H9 (cell line): Measurements from ENCODE around the gene OAF. TPM values are rescaled to one million over a fixed set of nuclear protein-coding genes. Genes with fewer than 3 reads are reported as not detected.

Experiments used
- DNase-seq: peaks from one replicate; pipeline ENCODE4 v3.0.0-alpha.2; 2017
- H2AFZ ChIP-seq: one replicate; pipeline ENCODE4 v1.6.1; 2013; ENCODE audit warnings: mild to moderate bottlenecking, low read length, control low read depth, moderate library complexity
- H2AK5ac ChIP-seq: 2 replicates; pipeline ENCODE4 v1.6.1; 2013; ENCODE audit warnings: low read length, control low read depth, mixed read lengths; ENCODE audit not compliant: insufficient read length
- H2BK120ac ChIP-seq: one replicate; pipeline ENCODE4 v1.6.1; 2013; ENCODE audit warnings: low read depth, mild to moderate bottlenecking, low read length, control low read depth, inconsistent platforms; ENCODE audit not compliant: poor library complexity, severe bottlenecking
- H2BK12ac ChIP-seq: 2 replicates; pipeline ENCODE4 v1.6.1; 2013; ENCODE audit warnings: low read length, control low read depth, mixed read lengths, low read depth; ENCODE audit not compliant: insufficient read length
- H2BK15ac ChIP-seq: 2 replicates; pipeline ENCODE4 v1.6.1; 2013; ENCODE audit warnings: low read depth, low read length, control low read depth
- H2BK20ac ChIP-seq: one replicate; pipeline ENCODE4 v1.6.1; 2013; ENCODE audit warnings: low read depth, mild to moderate bottlenecking, low read length, control low read depth, inconsistent platforms; ENCODE audit not compliant: poor library complexity, severe bottlenecking
- H2BK5ac ChIP-seq: 2 replicates; pipeline ENCODE4 v1.6.1; 2013; ENCODE audit warnings: low read length, control low read depth, mixed read lengths; ENCODE audit not compliant: insufficient read length
- H3K14ac ChIP-seq: 2 replicates; pipeline ENCODE4 v1.6.1; 2013; ENCODE audit warnings: low read length, control low read depth; ENCODE audit not compliant: insufficient read depth
- H3K18ac ChIP-seq: 2 replicates; pipeline ENCODE4 v1.6.1; 2013; ENCODE audit warnings: low read depth, mild to moderate bottlenecking, mixed read lengths, low read length, control low read depth; ENCODE audit not compliant: insufficient read length
- H3K23ac ChIP-seq: 2 replicates; pipeline ENCODE4 v1.6.1; 2013; ENCODE audit warnings: low read length, control low read depth, mixed read lengths, low read depth; ENCODE audit not compliant: insufficient read length
- H3K23me2 ChIP-seq: 2 replicates; pipeline ENCODE4 v1.6.1; 2013; ENCODE audit warnings: low read depth, mild to moderate bottlenecking, mixed read lengths, low read length, control low read depth; ENCODE audit not compliant: insufficient read length, poor library complexity, severe bottlenecking
- H3K27ac ChIP-seq: 2 replicates; pipeline ENCODE4 v1.5.1; 2013; ENCODE audit warnings: low read length, control low read depth, mixed read lengths, low read depth; ENCODE audit not compliant: insufficient read length
- H3K27me3 ChIP-seq: 2 replicates; pipeline ENCODE4 v1.6.1; 2013; ENCODE audit warnings: low read length, control low read depth, inconsistent platforms; ENCODE audit not compliant: insufficient read depth
- H3K4ac ChIP-seq: 2 replicates; pipeline ENCODE4 v1.6.1; 2013; ENCODE audit warnings: low read depth, mild to moderate bottlenecking, control low read depth, inconsistent platforms, low read length, moderate library complexity
- H3K4me1 ChIP-seq: 2 replicates; pipeline ENCODE4 v1.6.1; 2013; ENCODE audit warnings: low read length, control low read depth, inconsistent platforms; ENCODE audit not compliant: insufficient read depth
- H3K4me2 ChIP-seq: 2 replicates; pipeline ENCODE4 v1.6.1; 2013; ENCODE audit warnings: low read length, control low read depth, mixed read lengths; ENCODE audit not compliant: insufficient read length, insufficient read depth
- H3K56ac ChIP-seq: 2 replicates; pipeline ENCODE4 v1.6.1; 2013; ENCODE audit warnings: low read depth, mild to moderate bottlenecking, mixed read lengths, low read length, control low read depth; ENCODE audit not compliant: insufficient read length
- H3K79me1 ChIP-seq: 2 replicates; pipeline ENCODE4 v1.6.1; 2013; ENCODE audit warnings: low read depth, mild to moderate bottlenecking, moderate library complexity, low read length, control low read depth, inconsistent platforms; ENCODE audit not compliant: insufficient read depth, poor library complexity, severe bottlenecking
- H3K79me2 ChIP-seq: 2 replicates; pipeline ENCODE4 v1.6.1; 2013; ENCODE audit warnings: low read length, control low read depth, inconsistent platforms; ENCODE audit not compliant: insufficient read depth
- H3K9ac ChIP-seq: 2 replicates; pipeline ENCODE4 v1.6.1; 2013; ENCODE audit warnings: low read length, control low read depth, mixed read lengths; ENCODE audit not compliant: insufficient read length; ENCODE audit errors: extremely low read depth
- H3K9me3 ChIP-seq: one replicate; pipeline ENCODE4 v1.6.1; 2013; ENCODE audit warnings: low read depth, low read length, inconsistent platforms; ENCODE audit not compliant: control insufficient read depth
- H3T11ph ChIP-seq: one replicate; pipeline ENCODE4 v1.6.1; 2013; ENCODE audit warnings: mild to moderate bottlenecking, low read length, control low read depth, inconsistent platforms
- H4K20me1 ChIP-seq: one replicate; pipeline ENCODE4 v1.6.1; 2013; ENCODE audit not compliant: control insufficient read depth, insufficient read length, insufficient read depth
- H4K5ac ChIP-seq: 2 replicates; pipeline ENCODE4 v1.6.1; 2013; ENCODE audit warnings: low read depth, mild to moderate bottlenecking, mixed read lengths, low read length, control low read depth; ENCODE audit not compliant: insufficient read length
- H4K8ac ChIP-seq: replicated peaks from 2 replicates; pipeline ENCODE4 v1.6.1; 2013; ENCODE audit warnings: low read length, control low read depth, mixed read lengths, low read depth; ENCODE audit not compliant: insufficient read length
- H4K91ac ChIP-seq: 2 replicates; pipeline ENCODE4 v1.6.1; 2013; ENCODE audit warnings: low read depth, mild to moderate bottlenecking, moderate library complexity, mixed read lengths, low read length, control low read depth; ENCODE audit not compliant: insufficient read length
- H3K27ac Mint-ChIP-seq, 3 experiments: 2 replicates in 2 of 3; 3 replicates in 1 of 3; pipeline ENCODE4 v1.8.0; 2020 to 2021; ENCODE audit warnings: mixed read lengths in 3 of 3, mild to moderate bottlenecking in 1 of 3, moderate library complexity in 1 of 3
- H3K27me3 Mint-ChIP-seq: 2 replicates; pipeline ENCODE4 v1.8.0; 2021; ENCODE audit warnings: low read depth, mild to moderate bottlenecking, moderate library complexity, mixed read lengths
- H3K36me3 Mint-ChIP-seq, 3 experiments: 2 replicates in 2 of 3; 3 replicates in 1 of 3; pipeline ENCODE4 v1.8.0; 2020 to 2021; ENCODE audit warnings: low read depth in 3 of 3, mixed read lengths in 3 of 3; ENCODE audit not compliant: insufficient read depth in 1 of 3
- H3K4me1 Mint-ChIP-seq, 2 experiments: 2 replicates each; pipeline ENCODE4 v1.8.0; 2020; ENCODE audit warnings: mixed read lengths in 2 of 2
- H3K4me3 Mint-ChIP-seq, 2 experiments: 2 replicates in 1 of 2; 3 replicates in 1 of 2; pipeline ENCODE4 v1.8.0; 2020 to 2021; ENCODE audit warnings: mild to moderate bottlenecking in 2 of 2, mixed read lengths in 2 of 2, moderate library complexity in 1 of 2
- H3K9me3 Mint-ChIP-seq, 2 experiments: 2 replicates in 1 of 2; 3 replicates in 1 of 2; pipeline ENCODE4 v1.8.0; 2020; ENCODE audit warnings: mild to moderate bottlenecking in 2 of 2, mixed read lengths in 2 of 2, moderate library complexity in 1 of 2
- WGBS: extraction: QIAGEN DNeasy Blood & Tissue Kit; methylation state at CpG from one replicate; pipeline ENCODE4 v1.1.7; 2013; ENCODE audit warnings: missing lambda C conversion rate, low lambda C conversion rate, mixed read lengths; ENCODE audit not compliant: insufficient read length; ENCODE audit errors: extremely low coverage; 5-methylcytosine and 5-hydroxymethylcytosine counted together
- total RNA-seq: library from RNA; stranded (reverse); gene quantifications from 2 replicates; pipeline ENCODE4 v1.2.1, GENCODE V29; 2021
- TF ChIP-seq, protein P1 (sequence below): fragments of 200-600 bp; sonication (generic); conservative IDR thresholded peaks from 3 replicates; pipeline ENCODE4 v1.8.0; 2021; ENCODE audit warnings: antibody characterized with exemption, mild to moderate bottlenecking

OAF gene
- total RNA-seq, 1 experiment from 2014 or later = 1.1 TPM

DNA sequence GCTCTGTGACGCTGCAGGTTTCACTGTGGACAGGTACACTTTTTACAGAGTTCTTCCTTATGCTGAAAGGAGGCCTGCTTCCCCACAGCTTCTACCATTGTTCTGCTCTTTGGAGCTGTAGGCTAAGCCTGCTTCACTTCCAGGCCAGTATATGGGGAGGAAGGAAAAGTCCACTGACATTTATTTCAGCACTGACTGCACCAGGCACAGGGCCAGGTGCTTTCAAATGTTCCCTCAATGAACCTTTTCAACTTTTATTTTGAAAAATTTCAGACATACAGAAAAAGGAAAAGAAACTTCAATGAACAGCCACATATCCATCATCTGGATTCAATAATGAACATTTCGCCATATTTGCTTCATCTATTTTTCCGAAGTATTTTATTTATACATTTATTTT, 51.1 kb downstream of the OAF start:
- WGBS = no CpG with 5 or more reads among the region's 3 CpGs
- H3K4me1 Mint-ChIP-seq = peaks cover 43 to 50% of the 10 kb centered on the region in 2 experiments
- TF ChIP-seq, protein P1, sequence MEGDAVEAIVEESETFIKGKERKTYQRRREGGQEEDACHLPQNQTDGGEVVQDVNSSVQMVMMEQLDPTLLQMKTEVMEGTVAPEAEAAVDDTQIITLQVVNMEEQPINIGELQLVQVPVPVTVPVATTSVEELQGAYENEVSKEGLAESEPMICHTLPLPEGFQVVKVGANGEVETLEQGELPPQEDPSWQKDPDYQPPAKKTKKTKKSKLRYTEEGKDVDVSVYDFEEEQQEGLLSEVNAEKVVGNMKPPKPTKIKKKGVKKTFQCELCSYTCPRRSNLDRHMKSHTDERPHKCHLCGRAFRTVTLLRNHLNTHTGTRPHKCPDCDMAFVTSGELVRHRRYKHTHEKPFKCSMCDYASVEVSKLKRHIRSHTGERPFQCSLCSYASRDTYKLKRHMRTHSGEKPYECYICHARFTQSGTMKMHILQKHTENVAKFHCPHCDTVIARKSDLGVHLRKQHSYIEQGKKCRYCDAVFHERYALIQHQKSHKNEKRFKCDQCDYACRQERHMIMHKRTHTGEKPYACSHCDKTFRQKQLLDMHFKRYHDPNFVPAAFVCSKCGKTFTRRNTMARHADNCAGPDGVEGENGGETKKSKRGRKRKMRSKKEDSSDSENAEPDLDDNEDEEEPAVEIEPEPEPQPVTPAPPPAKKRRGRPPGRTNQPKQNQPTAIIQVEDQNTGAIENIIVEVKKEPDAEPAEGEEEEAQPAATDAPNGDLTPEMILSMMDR = no peak

More for the DNA sequence above, 51.1 kb downstream of the OAF start:
- H4K8ac ChIP-seq = no peak overlapping the region
- no peak overlapping the region for H2BK5ac ChIP-seq
- H2BK15ac ChIP-seq = no peak overlapping the region
- H2AK5ac ChIP-seq = no peak overlapping the region
- H2BK120ac ChIP-seq = no peak overlapping the region
- no peak overlapping the region for H3K4me3 Mint-ChIP-seq
- H3K56ac ChIP-seq = no peak overlapping the region
- H3K9me3 Mint-ChIP-seq = no peaks in the 10 kb centered on the region
- no peak for DNase-seq
- H3K18ac ChIP-seq = no peak overlapping the region
- no peak overlapping the region for H2BK12ac ChIP-seq
- no peak overlapping the region for H4K91ac ChIP-seq
- no peak overlapping the region for H2BK20ac ChIP-seq
- H3K27ac ChIP-seq = no peak overlapping the region
- H3T11ph ChIP-seq = no peak overlapping the region
- no peak overlapping the region; a peak in 1 of 7 replicates for H3K27ac Mint-ChIP-seq
- H3K23ac ChIP-seq = no peak overlapping the region
- no peaks in the 10 kb centered on the region; the same call in 1 of the 2 replicates for H3K27me3 ChIP-seq
- no peak overlapping the region for H3K4ac ChIP-seq
- H2AFZ ChIP-seq = no peak overlapping the region
- H3K4me1 ChIP-seq = no peaks in the 10 kb centered on the region; the same call in 1 of the 2 replicates
- H4K20me1 ChIP-seq = no peaks in the 10 kb centered on the region
- no peaks in the 10 kb centered on the region for H3K79me1 ChIP-seq
- no peaks in the 10 kb centered on the region for H3K36me3 Mint-ChIP-seq
- no peak overlapping the region for H3K9ac ChIP-seq
- H3K14ac ChIP-seq = no peak overlapping the region
- H3K79me2 ChIP-seq = no peaks in the 10 kb centered on the region
- H3K27me3 Mint-ChIP-seq = peaks cover 29% of the 10 kb centered on the region
- no peaks in the 10 kb centered on the region for H3K9me3 ChIP-seq
- no peak overlapping the region for H4K5ac ChIP-seq
- no peaks in the 10 kb centered on the region for H3K23me2 ChIP-seq
- H3K4me2 ChIP-seq = no peak overlapping the region
